ENCODE measurements around the gene MRPS25.

DNA sequence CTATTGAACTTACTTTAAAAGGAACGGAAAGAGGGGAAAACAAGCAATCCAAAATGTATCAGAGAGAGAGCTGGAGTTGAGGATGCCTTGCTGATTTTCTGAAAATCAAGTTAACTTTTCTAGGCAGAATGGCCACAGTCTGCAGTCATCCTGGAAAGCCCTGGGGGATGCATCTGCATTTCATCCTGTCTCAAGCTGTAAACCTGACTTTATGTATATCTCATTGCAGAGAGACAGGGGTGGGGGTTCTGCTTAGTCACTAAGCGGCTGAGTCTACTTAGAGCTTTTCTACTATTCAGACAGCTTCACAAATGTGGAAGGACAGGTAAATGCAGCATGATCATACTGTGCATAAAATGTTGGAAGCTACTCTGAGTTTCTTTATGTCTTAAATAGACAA is 41.4 kb downstream of the MRPS25 start:
- TF ChIP-seq, protein P1, sequence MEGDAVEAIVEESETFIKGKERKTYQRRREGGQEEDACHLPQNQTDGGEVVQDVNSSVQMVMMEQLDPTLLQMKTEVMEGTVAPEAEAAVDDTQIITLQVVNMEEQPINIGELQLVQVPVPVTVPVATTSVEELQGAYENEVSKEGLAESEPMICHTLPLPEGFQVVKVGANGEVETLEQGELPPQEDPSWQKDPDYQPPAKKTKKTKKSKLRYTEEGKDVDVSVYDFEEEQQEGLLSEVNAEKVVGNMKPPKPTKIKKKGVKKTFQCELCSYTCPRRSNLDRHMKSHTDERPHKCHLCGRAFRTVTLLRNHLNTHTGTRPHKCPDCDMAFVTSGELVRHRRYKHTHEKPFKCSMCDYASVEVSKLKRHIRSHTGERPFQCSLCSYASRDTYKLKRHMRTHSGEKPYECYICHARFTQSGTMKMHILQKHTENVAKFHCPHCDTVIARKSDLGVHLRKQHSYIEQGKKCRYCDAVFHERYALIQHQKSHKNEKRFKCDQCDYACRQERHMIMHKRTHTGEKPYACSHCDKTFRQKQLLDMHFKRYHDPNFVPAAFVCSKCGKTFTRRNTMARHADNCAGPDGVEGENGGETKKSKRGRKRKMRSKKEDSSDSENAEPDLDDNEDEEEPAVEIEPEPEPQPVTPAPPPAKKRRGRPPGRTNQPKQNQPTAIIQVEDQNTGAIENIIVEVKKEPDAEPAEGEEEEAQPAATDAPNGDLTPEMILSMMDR (IDR thresholded peaks at IDR 0.05; ENCODE audit: poor library complexity), result no peak
- TF ChIP-seq EZH2 (IDR thresholded peaks at IDR 0.05; ENCODE audit: borderline replicate concordance), result no peak
